CD4-positive, alpha-beta T cell treated with Interleukin-6 for 4 hours (primary cell): ENCODE results near the gene PMPCA.
"Not testable (repeated sequence)": the region's sequence is repeated elsewhere in the genome, so short reads cannot be mapped to it uniquely, and the experiment has no call there.

ENCODE experiments used
- DNase-seq: peaks from one replicate; pipeline ENCODE4 v3.0.0-alpha.2; 2020; ENCODE audit warnings: mixed read lengths

Gene PMPCA

GRCh38 chr9:136416427-136416826 lies 6.0 kb downstream of the PMPCA start:
- DNase-seq: no peak

GRCh38 chr9:136416914-136417313 lies 6.5 kb downstream of the PMPCA start:
- DNase-seq: no peak

GRCh38 chr9:136418182-136419091 lies 8.0 kb downstream of the PMPCA start:
- no peak for DNase-seq

- DNase-seq: no peak
These were observed 8.6 kb downstream of the PMPCA start for GRCh38 chr9:136419092-136419420.

GRCh38 chr9:136421791-136422190 lies 11.3 kb downstream of the PMPCA start:
- DNase-seq: no peak

- no peak for DNase-seq
These were observed 12.4 kb downstream of the PMPCA start for GRCh38 chr9:136422876-136423275.

GRCh38 chr9:136423432-136424146 lies 13.1 kb downstream of the PMPCA start:
- no peak for DNase-seq

GRCh38 chr9:136424750-136425362 lies 14.4 kb downstream of the PMPCA start:
- no peak for DNase-seq

GRCh38 chr9:136425367-136425766 lies 14.9 kb downstream of the PMPCA start:
- not testable (repeated sequence) for DNase-seq

GRCh38 chr9:136426787-136427186 lies 16.3 kb downstream of the PMPCA start:
- DNase-seq: no peak

GRCh38 chr9:136429075-136429628 lies 18.7 kb downstream of the PMPCA start:
- DNase-seq: no peak

GRCh38 chr9:136429683-136430491 lies 19.4 kb downstream of the PMPCA start:
- DNase-seq: no peak

GRCh38 chr9:136430588-136431234 lies 20.3 kb downstream of the PMPCA start:
- DNase-seq: no peak

GRCh38 chr9:136431782-136432350 lies 21.4 kb downstream of the PMPCA start:
- no peak for DNase-seq

GRCh38 chr9:136432591-136432990 lies 22.1 kb downstream of the PMPCA start:
- DNase-seq: no peak

- DNase-seq: no peak
These were observed 22.7 kb downstream of the PMPCA start for GRCh38 chr9:136433043-136433715.

- DNase-seq: no peak
These were observed 23.6 kb downstream of the PMPCA start for GRCh38 chr9:136433849-136434579.

- no peak for DNase-seq
These were observed 24.2 kb downstream of the PMPCA start for GRCh38 chr9:136434580-136435169.

GRCh38 chr9:136436055-136436634 lies 25.7 kb downstream of the PMPCA start:
- no peak for DNase-seq

- no peak for DNase-seq
These were observed 27.0 kb downstream of the PMPCA start for GRCh38 chr9:136437430-136437829.
